CMK (cell line): ENCODE data around the gene FOXG1.

ENCODE experiments used
- DNase-seq: peaks from one replicate; pipeline ENCODE4 v3.0.0-alpha.2; 2010; ENCODE audit warnings: low read depth

FOXG1 gene

GRCh38 chr14:28766469-28766955 lies at the start of gene FOXG1:
Gene FOXG1 (plus strand): TSS chr14:28766787. CDS start chr14:28767280, 493 bp downstream.
- no peak for DNase-seq

DNA sequence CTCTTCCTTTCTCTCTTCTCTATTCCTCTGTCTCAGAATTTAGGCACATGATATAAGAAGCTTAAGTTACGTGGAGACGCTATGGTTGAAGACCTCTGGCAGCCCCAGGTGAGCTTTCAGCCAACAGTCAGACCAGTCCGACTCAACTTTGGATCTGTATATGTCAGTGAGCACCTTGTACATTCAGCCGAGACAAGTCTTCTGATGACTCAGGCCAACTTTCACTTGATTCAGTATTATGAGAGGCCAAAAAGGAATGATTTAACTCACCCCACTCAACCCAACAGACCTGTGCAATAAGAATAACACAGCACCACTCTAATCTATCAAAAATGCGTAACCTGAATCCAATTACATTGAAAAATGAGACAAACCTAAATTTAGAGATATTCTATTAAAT lies 47.5 kb upstream of the FOXG1 start:
- no peak for DNase-seq

- DNase-seq, result no peak
These were observed 35.2 kb upstream of the FOXG1 start for GRCh38 chr14:28731358-28731757.

- DNase-seq, result no peak
These were observed 24.3 kb upstream of the FOXG1 start for GRCh38 chr14:28742171-28742846.

DNA sequence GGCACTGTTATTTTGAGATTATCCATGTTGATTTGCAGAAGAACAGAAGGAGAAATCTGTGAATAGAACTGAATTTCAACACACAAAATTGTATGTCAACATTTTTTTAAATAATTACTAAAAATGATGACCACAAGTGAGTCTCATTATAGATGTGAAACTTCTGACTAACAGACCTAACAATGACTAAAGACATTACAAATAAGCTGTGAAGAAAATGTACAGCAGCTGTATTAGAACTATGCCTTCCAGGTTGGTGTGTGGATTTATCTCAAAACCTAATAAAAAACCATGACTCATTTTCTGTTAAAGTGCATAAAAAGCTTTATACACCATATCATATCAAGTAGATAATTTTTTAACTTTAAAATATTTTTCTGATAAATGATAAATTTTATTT lies 22.5 kb upstream of the FOXG1 start:
- DNase-seq, result no peak

DNA sequence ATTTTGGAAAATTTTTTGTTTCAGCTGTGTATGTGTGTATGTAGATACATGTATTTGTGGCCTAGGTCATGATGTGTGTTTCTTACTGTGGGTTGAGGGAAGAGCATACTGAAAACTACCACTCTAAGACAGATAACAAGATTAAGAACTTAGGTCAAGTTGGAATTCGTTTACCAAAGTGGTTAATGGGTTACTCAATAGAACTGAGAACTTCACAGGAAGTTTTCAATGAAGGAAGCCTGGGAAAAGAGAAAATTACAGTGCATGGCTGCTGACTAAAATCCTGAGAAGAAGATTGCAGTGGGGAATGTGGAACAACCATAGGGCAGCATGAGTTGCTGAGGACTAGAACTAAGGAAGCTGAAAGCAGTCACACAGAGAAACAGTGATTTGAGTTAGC lies 21.4 kb upstream of the FOXG1 start:
- no peak for DNase-seq

DNA sequence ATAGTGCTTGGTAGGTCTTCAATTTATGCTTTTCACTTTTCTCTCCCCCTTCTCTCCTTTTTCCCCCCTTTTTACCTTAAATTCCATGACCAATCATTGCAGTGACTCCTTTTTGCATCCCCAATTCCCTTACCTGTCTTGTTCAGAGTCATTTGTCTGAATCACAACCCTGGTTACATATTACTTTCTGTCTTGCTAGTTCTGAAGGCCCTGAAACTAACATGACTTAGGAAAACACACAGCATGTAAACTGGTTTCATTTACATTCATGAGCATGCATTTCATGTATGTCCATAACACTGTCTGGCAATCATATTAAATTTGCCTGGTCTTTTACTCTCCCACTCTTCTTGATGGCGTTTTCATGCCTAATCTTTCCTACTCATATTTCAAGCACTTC lies 20.3 kb upstream of the FOXG1 start:
- no peak for DNase-seq

- no peak for DNase-seq
These were observed 15.0 kb upstream of the FOXG1 start for GRCh38 chr14:28751467-28752058.

DNA sequence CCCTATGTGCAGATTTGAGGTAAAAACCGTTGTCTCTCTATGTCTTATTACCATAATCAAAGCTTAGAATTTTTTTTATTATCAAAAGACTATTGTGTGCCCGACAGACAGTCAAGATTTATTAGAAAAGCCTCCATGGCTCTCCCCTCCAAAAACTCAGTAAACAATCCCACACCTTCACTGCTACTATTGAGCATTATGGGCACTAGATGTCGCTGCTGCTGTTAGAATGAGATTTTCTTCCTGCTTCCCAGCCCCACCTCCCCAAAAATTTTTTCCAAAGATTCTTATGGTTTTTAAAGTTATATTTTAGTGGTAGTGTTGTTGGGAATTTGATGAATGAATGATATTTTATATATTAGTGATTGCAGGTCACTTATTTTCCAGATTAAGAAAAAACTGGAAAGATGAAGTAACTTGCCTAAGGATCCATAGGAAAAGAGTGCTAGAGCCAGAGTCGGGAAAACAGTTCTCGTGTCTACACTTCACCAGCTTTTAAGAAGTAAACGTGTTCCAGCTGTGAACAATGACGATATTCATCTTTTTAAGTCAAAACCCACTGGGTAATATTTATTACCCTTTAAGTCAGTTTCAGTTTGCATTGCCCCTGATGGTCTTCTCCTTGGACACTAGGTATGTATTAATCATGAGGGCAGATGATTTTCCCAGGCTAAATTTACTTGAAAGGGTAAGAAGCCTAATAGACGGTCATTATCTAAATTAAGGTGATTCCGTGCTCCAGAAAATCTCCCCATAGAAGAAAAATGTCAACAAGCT lies 12.2 kb upstream of the FOXG1 start:
- no peak for DNase-seq

GRCh38 chr14:28755198-28755815 lies 11.3 kb upstream of the FOXG1 start:
- DNase-seq, result no peak

- no peak for DNase-seq
These were observed 10.7 kb upstream of the FOXG1 start for GRCh38 chr14:28755884-28756268.

- no peak for DNase-seq
These were observed 10.2 kb upstream of the FOXG1 start for GRCh38 chr14:28756269-28756883.

- DNase-seq, result no peak
These were observed 9.6 kb upstream of the FOXG1 start for GRCh38 chr14:28756884-28757570.

DNA sequence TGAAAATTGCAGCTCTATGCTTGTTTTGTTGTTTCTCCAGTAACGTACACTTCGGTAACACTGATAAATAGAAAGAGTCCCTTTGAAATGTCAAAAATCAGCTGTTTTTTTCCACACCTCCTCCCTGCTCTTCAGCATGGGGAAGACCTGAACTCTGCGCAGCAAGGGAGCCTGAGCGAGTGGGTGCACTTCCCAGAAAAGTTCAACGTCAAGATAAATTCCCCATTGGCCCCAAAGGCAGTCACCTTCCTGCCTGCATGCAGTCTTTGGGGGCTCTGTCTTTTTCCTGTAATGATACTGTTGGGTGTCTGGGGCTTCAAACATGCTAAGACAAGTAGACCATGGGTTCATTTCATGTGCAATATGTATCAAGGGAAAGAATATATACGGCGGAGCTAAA lies 8.8 kb upstream of the FOXG1 start:
- DNase-seq, result no peak

DNA sequence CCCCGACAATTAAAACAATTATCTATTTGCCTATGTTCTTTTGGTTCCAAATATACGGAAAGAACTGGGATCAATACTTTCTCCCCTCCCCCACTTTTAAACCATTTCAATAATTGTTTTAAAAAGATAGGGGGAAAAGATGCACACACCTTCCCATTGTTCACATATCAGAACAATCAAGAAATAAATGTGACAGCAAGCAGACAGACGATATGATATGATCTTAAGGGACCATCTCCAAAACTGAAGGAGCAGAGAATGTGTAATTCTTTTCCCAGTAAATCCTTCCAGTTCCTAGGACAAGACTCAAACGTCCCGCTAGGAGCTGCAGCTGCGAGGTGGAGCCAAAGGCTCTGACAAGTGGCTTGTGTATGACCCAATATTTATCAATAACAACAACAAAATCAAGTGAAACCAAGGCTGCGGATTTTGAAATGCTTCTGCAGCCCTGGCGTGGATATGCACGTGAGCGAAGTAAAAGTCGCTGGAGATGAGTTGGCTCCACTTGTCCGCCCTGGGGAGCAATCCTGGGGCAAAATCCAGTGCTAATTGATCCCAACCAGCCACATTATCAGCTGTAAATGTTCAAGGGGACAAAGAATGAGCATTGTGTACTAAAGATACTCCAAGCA lies 8.2 kb upstream of the FOXG1 start:
- no peak for DNase-seq

GRCh38 chr14:28758885-28759652 lies 7.5 kb upstream of the FOXG1 start:
- DNase-seq, result no peak

DNA sequence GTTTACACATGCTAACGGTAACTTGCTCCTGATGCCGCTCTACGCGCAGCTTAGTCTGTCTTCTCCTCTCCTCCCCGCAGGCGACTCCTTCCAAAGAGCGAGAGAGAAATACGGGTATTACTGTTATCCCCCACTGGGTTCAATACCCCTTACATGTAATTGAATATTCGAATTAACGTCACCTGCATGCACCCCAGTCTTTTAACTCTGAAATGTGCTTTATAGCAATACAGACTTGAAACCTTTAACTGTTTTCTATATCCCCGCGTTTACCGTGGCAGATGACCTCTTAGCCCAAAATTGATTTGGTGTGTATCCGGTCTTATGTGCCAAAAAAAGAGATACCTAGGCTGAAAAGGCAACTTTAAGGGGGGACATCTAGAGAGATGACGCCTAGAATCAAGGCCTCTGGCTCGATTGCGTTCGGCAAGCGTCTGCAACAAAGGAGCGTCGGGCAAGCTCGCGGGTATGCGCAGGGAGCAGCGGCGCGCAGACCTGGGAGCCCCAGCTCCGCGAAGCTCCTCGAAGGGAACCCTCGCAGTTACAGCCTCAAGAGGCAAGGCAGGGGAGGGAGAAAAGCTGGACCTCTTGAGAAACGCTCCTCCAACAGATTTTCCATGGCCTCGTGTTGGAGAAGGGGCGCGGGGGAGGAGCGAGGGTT lies 6.8 kb upstream of the FOXG1 start:
- no peak for DNase-seq

DNA sequence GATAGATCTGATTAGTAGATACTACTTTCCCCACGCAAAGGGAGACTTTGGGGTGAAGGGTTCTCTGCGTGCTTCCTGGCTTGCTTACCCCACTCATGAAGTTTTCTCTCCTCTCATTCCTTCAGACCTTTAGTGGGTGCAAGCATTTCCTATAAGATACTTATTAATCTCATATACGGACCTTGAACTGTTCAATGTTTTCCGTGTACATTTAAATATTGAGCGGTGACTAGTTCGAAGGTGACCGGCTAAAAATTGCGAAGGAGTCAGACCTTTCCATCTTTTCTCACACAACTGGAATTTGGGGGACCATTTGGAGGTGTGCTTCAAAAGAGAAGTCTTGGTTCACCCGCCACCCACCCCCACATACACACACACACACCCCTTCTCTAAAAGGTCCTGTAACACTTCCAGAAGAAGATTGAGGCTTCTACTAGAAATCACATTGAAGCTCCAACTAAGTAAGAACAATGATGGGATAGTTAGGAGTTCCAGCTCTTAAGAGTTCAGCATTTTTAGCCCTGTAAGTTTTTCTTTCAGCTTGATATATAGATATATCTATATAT lies 6.1 kb upstream of the FOXG1 start:
- DNase-seq, result no peak
